ENCODE measurements around the gene ITGAD.

DNA sequence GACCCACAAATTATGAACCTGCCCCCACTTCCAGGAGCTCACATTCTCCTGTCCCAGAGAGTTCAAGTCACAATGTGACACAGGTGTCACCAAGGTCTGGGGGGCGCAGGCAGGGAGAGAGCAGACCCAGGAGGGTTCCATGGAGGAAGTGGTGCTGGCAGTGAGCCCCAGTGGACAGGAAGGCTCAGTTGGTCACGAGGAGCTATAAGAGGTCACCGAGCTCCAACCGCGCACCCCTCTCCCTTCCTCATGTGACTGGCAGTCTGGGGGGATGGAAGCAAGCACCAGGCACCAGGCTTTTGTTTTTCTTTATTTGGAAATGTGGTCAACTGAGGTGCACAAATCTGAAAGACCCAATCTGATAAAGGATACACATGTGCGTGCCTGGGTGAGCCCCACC lies 2.5 kb downstream of the ITGAD start:
- TF ChIP-seq, protein P1, sequence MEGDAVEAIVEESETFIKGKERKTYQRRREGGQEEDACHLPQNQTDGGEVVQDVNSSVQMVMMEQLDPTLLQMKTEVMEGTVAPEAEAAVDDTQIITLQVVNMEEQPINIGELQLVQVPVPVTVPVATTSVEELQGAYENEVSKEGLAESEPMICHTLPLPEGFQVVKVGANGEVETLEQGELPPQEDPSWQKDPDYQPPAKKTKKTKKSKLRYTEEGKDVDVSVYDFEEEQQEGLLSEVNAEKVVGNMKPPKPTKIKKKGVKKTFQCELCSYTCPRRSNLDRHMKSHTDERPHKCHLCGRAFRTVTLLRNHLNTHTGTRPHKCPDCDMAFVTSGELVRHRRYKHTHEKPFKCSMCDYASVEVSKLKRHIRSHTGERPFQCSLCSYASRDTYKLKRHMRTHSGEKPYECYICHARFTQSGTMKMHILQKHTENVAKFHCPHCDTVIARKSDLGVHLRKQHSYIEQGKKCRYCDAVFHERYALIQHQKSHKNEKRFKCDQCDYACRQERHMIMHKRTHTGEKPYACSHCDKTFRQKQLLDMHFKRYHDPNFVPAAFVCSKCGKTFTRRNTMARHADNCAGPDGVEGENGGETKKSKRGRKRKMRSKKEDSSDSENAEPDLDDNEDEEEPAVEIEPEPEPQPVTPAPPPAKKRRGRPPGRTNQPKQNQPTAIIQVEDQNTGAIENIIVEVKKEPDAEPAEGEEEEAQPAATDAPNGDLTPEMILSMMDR (IDR thresholded peaks at IDR 0.05; ENCODE audit: low read length), result no peak
- TF ChIP-seq EZH2phosphoT487 (IDR thresholded peaks at IDR 0.05; ENCODE audit: low read length) (no peak), EZH2 (optimal IDR thresholded peaks at IDR 0.05; ENCODE audit: low read depth, low read length) (no peak)
